HepG2 (cell line): ENCODE data around the gene NMNAT1. TPM values are rescaled to one million over a fixed set of nuclear protein-coding genes. Genes with fewer than 3 reads are reported as not detected.
A peak's percentile ranks its signal among the peaks of the same experiment; 100 is the strongest.

Experiments
- GATAD1 ChIP-seq: IDR thresholded peaks from 2 replicates; pipeline ENCODE4 v1.6.1; 2016; ENCODE audit warnings: missing genetic modification reagents, missing compliant biosample characterization
- HOXD1 ChIP-seq: sonication (generic); formaldehyde crosslinking; IDR thresholded peaks from 2 replicates; pipeline ENCODE4 v1.5.0; 2020; ENCODE audit warnings: missing genetic modification reagents
- IKZF1 ChIP-seq: fragments of 450-650 bp; IDR thresholded peaks from 2 replicates; pipeline ENCODE4 v1.7.1; 2016
- MEIS2 ChIP-seq: sonication (generic); formaldehyde crosslinking; IDR thresholded peaks from 2 replicates; pipeline ENCODE4 v1.9.0; 2021; ENCODE audit warnings: mild to moderate bottlenecking, missing genetic modification reagents
- POLR2AphosphoS5 ChIP-seq: IDR thresholded peaks from 2 replicates; pipeline ENCODE4 v1.6.1; 2012; ENCODE audit warnings: low read depth, low read length
- SSRP1 ChIP-seq: IDR thresholded peaks from 2 replicates; pipeline ENCODE4 v1.6.1; 2016; ENCODE audit warnings: control low read depth
- YEATS2 ChIP-seq: sonication (generic); formaldehyde crosslinking; IDR thresholded peaks from 2 replicates; pipeline ENCODE4 v1.4.0; 2020; ENCODE audit warnings: missing genetic modification reagents, borderline replicate concordance
- ZBTB21 ChIP-seq: sonication (generic); formaldehyde crosslinking; IDR thresholded peaks from 2 replicates; pipeline ENCODE4 v1.4.0; 2020; ENCODE audit warnings: missing genetic modification reagents
- ZNF350 ChIP-seq: sonication (generic); formaldehyde crosslinking; IDR thresholded peaks from 2 replicates; pipeline ENCODE4 v1.4.0; 2020; ENCODE audit warnings: mild to moderate bottlenecking, low read depth, missing genetic modification reagents, borderline replicate concordance
- ZNF383 ChIP-seq: sonication (generic); formaldehyde crosslinking; IDR thresholded peaks from 2 replicates; pipeline ENCODE4 v1.4.0; 2020; ENCODE audit warnings: missing genetic modification reagents, mild to moderate bottlenecking, borderline replicate concordance
- ZNF619 ChIP-seq: sonication (generic); formaldehyde crosslinking; IDR thresholded peaks from 2 replicates; pipeline ENCODE4 v1.4.0; 2020; ENCODE audit warnings: mild to moderate bottlenecking, missing genetic modification reagents
- polyA plus RNA-seq, 8 experiments: library from polyadenylated mRNA; depleted of rRNA in 3 of 8; stranded (reverse) in 7 of 8; unstranded in 1 of 8; fragments of >200 nt; fragmentation: Illumina TruSeq in 4 of 8; extraction: Trizol in 4 of 8; gene quantifications; 2 replicates each; pipeline versions ENCODE4 v1.2.1 to v1.2.3, GENCODE V29; 2011 to 2016; ENCODE audit warnings: low read depth in 4 of 8, missing spikeins in 1 of 8, mixed read lengths in 1 of 8; ENCODE audit not compliant: insufficient read depth in 1 of 8
- total RNA-seq, 5 experiments: library from RNA; depleted of rRNA; stranded (reverse); fragments of >200 nt; fragmentation: Illumina TruSeq; extraction: Trizol; gene quantifications; 2 replicates each; pipeline ENCODE4 v1.2.3, GENCODE V29; 2016; ENCODE audit warnings: low read depth in 1 of 5
- TF ChIP-seq, protein P1 (sequence below), 2 experiments: fragments of 450-650 bp in 1 of 2; sonication (generic) in 1 of 2; formaldehyde crosslinking in 1 of 2; IDR thresholded peaks; 2 replicates each; pipeline versions ENCODE4 v1.6.1 to v1.8.0; 2016 to 2022; ENCODE audit warnings: antibody characterized with exemption in 1 of 2, mild to moderate bottlenecking in 1 of 2, missing genetic modification reagents in 1 of 2
- TF ChIP-seq, protein P2 (sequence below): sonication (generic); formaldehyde crosslinking; IDR thresholded peaks from 2 replicates; pipeline ENCODE4 v1.4.0; 2020; ENCODE audit warnings: missing genetic modification reagents, borderline replicate concordance
- TF ChIP-seq, protein P3 (sequence below): sonication (generic); formaldehyde crosslinking; IDR thresholded peaks from 2 replicates; pipeline ENCODE4 v1.9.0; 2021; ENCODE audit warnings: missing genetic modification reagents, borderline replicate concordance
- TF ChIP-seq, protein P4 (sequence below): IDR thresholded peaks from 2 replicates; pipeline ENCODE4 v1.6.1; 2016; ENCODE audit warnings: missing genetic modification reagents, missing compliant biosample characterization

Gene NMNAT1
- total and polyA plus RNA-seq, 2 of the 13 experiments (the other 11 are each of a cell fraction or from before 2014, with no cell fraction given), result 5.6 to 12.2 TPM

DNA sequence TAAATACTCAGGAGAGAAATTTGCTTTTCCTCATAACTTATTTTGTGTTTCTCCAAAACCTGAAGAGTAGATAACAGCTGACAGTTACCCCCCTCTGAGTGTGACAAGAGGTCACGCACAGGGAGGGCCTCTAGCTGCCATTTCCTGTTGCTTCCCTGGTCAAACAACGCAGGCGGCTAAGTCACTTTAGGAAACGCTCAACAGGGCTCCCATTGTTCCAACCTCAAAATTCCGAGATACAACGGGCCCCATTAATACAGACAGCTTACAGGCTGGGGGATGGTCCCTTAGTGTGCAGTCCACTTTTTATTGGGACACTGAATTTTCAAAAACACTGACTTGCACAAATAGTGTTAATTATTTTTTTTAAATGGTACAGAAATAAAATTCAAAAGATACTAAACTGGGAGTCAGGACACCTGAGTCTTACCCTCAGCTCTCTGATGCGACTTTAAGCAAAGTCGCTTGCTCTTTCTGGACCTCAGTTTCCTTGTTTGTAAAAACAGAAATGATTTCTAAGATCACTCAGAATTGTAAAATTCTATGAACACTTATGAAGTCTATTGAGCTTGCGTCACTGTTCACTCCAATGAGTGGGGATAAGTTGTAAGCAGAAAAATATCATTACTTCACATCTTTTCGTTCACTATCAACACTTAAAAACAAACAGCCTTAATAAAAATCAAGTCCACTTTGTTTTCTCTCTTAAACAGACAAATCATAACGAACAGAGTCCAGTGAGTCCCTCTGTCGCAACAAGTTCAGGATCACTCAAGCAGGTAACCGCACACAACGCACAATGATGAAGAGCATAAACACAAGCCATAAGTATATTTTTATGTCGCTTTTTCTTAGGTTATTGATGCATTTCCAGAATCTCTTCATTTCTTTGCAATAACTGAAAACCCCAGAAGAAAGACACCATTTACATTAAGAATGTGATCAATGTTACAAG lies 13.6 kb upstream of the NMNAT1 start (continued):
- TF ChIP-seq, protein P1, sequence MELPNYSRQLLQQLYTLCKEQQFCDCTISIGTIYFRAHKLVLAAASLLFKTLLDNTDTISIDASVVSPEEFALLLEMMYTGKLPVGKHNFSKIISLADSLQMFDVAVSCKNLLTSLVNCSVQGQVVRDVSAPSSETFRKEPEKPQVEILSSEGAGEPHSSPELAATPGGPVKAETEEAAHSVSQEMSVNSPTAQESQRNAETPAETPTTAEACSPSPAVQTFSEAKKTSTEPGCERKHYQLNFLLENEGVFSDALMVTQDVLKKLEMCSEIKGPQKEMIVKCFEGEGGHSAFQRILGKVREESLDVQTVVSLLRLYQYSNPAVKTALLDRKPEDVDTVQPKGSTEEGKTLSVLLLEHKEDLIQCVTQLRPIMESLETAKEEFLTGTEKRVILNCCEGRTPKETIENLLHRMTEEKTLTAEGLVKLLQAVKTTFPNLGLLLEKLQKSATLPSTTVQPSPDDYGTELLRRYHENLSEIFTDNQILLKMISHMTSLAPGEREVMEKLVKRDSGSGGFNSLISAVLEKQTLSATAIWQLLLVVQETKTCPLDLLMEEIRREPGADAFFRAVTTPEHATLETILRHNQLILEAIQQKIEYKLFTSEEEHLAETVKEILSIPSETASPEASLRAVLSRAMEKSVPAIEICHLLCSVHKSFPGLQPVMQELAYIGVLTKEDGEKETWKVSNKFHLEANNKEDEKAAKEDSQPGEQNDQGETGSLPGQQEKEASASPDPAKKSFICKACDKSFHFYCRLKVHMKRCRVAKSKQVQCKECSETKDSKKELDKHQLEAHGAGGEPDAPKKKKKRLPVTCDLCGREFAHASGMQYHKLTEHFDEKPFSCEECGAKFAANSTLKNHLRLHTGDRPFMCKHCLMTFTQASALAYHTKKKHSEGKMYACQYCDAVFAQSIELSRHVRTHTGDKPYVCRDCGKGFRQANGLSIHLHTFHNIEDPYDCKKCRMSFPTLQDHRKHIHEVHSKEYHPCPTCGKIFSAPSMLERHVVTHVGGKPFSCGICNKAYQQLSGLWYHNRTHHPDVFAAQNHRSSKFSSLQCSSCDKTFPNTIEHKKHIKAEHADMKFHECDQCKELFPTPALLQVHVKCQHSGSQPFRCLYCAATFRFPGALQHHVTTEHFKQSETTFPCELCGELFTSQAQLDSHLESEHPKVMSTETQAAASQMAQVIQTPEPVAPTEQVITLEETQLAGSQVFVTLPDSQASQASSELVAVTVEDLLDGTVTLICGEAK (IDR thresholded peaks at IDR 0.05), result no peak
- TF ChIP-seq, protein P1 (CRISPR knock-in tag; IDR thresholded peaks at IDR 0.05), result peak; percentile 49; the same call in 1 of the 2 replicates
- peak; percentile 87 for TF ChIP-seq SSRP1 (CRISPR knock-in tag)
- no peak for TF ChIP-seq POLR2AphosphoS5
- no peak for TF ChIP-seq ZNF383 (CRISPR knock-in tag)
- TF ChIP-seq, protein P2, sequence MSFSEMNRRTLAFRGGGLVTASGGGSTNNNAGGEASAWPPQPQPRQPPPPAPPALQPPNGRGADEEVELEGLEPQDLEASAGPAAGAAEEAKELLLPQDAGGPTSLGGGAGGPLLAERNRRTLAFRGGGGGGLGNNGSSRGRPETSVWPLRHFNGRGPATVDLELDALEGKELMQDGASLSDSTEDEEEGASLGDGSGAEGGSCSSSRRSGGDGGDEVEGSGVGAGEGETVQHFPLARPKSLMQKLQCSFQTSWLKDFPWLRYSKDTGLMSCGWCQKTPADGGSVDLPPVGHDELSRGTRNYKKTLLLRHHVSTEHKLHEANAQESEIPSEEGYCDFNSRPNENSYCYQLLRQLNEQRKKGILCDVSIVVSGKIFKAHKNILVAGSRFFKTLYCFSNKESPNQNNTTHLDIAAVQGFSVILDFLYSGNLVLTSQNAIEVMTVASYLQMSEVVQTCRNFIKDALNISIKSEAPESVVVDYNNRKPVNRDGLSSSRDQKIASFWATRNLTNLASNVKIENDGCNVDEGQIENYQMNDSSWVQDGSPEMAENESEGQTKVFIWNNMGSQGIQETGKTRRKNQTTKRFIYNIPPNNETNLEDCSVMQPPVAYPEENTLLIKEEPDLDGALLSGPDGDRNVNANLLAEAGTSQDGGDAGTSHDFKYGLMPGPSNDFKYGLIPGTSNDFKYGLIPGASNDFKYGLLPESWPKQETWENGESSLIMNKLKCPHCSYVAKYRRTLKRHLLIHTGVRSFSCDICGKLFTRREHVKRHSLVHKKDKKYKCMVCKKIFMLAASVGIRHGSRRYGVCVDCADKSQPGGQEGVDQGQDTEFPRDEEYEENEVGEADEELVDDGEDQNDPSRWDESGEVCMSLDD (CRISPR knock-in tag), result no peak
- TF ChIP-seq, protein P3, sequence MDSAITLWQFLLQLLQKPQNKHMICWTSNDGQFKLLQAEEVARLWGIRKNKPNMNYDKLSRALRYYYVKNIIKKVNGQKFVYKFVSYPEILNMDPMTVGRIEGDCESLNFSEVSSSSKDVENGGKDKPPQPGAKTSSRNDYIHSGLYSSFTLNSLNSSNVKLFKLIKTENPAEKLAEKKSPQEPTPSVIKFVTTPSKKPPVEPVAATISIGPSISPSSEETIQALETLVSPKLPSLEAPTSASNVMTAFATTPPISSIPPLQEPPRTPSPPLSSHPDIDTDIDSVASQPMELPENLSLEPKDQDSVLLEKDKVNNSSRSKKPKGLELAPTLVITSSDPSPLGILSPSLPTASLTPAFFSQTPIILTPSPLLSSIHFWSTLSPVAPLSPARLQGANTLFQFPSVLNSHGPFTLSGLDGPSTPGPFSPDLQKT (CRISPR knock-in tag), result no peak
- TF ChIP-seq GATAD1 (CRISPR knock-in tag), result 0 out of 2 replicates have a peak, but pooled peaks have one; percentile 52
- TF ChIP-seq IKZF1, result no peak
- TF ChIP-seq ZNF350 (CRISPR knock-in tag), result no peak
- TF ChIP-seq, protein P4, sequence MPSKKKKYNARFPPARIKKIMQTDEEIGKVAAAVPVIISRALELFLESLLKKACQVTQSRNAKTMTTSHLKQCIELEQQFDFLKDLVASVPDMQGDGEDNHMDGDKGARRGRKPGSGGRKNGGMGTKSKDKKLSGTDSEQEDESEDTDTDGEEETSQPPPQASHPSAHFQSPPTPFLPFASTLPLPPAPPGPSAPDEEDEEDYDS, result no peak; the same call in 1 of the 2 replicates
- peak; percentile 44; the same call in 1 of the 2 replicates for TF ChIP-seq YEATS2 (CRISPR knock-in tag)
- TF ChIP-seq ZNF619 (CRISPR knock-in tag), result no peak
- TF ChIP-seq MEIS2 (CRISPR knock-in tag), result peak; percentile 96
- no peak for TF ChIP-seq HOXD1
- TF ChIP-seq ZBTB21 (CRISPR knock-in tag), result no peak
